ENCODE results near the gene CCNA1. TPM values are rescaled to one million over a fixed set of nuclear protein-coding genes. Genes with fewer than 3 reads are reported as not detected.

The CCNA1 gene
- total and polyA plus RNA-seq, 8 donors, result 0.12 to 0.19 TPM; not detected in 6

- ATAC-seq (no peak), FAIRE-seq (no peak), DNase-seq (no peak)
- TF ChIP-seq, protein P1, sequence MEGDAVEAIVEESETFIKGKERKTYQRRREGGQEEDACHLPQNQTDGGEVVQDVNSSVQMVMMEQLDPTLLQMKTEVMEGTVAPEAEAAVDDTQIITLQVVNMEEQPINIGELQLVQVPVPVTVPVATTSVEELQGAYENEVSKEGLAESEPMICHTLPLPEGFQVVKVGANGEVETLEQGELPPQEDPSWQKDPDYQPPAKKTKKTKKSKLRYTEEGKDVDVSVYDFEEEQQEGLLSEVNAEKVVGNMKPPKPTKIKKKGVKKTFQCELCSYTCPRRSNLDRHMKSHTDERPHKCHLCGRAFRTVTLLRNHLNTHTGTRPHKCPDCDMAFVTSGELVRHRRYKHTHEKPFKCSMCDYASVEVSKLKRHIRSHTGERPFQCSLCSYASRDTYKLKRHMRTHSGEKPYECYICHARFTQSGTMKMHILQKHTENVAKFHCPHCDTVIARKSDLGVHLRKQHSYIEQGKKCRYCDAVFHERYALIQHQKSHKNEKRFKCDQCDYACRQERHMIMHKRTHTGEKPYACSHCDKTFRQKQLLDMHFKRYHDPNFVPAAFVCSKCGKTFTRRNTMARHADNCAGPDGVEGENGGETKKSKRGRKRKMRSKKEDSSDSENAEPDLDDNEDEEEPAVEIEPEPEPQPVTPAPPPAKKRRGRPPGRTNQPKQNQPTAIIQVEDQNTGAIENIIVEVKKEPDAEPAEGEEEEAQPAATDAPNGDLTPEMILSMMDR (IDR thresholded peaks at IDR 0.05), result no peak
- H3K4me1 ChIP-seq, result peaks cover 0 to 8% (median 8%) of the 10 kb centered on the region in 3 donors
- WGBS, 2 donors, result 56 to 70% methylated on average over 1 of the region's 1 CpG
- no peaks in the 10 kb centered on the region for H3K9me3 ChIP-seq
- intact Hi-C loops (cut with DNase I), result no loop called here
- no peaks in the 10 kb centered on the region for H3K36me3 ChIP-seq
- H3K27me3 ChIP-seq, result no peaks in the 10 kb centered on the region
- H3K27ac ChIP-seq, result no peak overlapping the region
- H3K4me3 ChIP-seq, result no peak overlapping the region
These were observed 19.1 kb upstream of the CCNA1 start for GRCh38 chr13:36413161-36413560.

DNA sequence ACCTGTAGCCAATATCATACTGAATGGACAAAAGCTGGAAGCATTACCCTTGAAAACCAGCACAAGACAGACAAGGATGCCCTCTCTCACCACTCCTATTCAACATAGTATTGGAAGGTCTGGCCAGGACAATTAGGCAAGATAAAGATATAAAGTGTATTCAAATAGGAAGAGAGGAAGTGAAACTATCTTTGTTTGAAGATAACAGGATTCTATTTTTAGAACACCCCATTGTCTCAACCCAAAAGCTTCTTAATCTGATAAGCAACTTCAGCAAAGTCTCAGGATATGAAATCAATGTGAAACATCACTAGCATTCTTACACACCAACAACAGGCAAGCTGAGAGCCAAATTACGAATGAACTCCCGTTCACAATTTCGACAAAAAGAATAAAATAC, 17.8 kb upstream of the CCNA1 start:
- H3K36me3 ChIP-seq, result no peaks in the 10 kb centered on the region
- FAIRE-seq, result no peak
- no peaks in the 10 kb centered on the region for H3K9me3 ChIP-seq
- no peak for ATAC-seq
- intact Hi-C loops (cut with DNase I), result no loop called here
- no peak overlapping the region for H3K27ac ChIP-seq
- TF ChIP-seq, protein P1 (IDR thresholded peaks at IDR 0.05), result no peak
- 86 to 95% methylated on average over 3 of the region's 3 CpGs for WGBS, 2 donors
- no peaks in the 10 kb centered on the region for H3K27me3 ChIP-seq
- peaks cover 0 to 8% (median 8%) of the 10 kb centered on the region in 3 donors for H3K4me1 ChIP-seq
- DNase-seq, result no peak
- H3K4me3 ChIP-seq, result no peak overlapping the region

DNA sequence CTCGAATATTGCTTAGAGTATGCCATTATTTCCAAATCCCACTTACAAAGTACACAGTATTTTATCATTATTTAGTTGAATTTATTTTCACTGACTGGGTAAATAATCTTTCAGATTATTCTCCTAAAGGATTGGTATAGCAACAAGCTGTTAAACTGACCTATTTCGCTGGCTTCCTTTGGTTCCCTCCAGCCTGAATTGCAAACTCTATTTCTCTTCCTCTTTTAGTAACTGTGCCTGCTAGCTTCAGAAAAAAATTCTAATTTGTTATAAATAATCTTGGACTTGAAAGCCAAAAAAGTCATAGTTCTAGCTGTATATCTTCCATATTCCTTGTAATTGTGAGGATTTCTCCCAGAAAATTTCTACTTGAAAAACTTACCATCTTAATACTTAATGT, 15.0 kb upstream of the CCNA1 start:
- TF ChIP-seq, protein P1 (IDR thresholded peaks at IDR 0.05), result no peak

DNA sequence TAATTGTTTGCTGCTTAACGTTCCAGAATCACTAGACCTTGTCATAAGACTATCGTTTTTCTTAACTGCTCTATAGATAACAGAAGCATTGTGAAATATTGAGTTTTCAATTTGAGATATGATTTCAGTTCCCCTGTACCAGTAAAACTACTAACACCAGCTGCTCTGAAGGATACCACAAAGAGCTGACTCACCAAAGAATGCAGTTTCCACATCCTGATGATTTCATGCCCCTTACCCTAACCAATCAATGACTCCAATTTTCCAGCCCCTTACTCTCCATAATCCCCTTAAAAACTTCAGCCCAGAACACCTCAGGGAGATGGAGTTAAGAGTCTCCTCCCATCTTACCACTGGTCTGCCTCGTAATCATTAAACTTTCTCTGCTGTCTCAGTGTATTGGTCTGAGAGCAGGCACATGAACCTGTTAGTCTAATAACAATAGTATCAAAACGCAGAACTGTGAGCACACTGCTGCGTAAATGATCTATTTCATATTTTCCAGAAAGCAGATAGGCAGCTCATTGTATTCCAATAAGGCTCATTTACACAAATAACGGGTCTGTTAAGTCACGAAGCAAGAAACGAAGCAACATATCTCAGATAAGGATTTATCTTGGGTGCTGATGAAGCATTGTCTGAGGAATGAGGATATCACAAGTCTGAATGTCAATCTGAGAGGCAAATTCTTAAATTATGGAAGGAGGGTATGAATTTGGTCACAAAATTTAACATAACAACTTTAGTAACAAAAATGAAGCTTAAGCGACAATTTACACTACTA, 14.1 kb upstream of the CCNA1 start:
- Histone ChIP-seq H3K36me3 (no peaks in the 10 kb centered on the region), H3K4me3 (no peak overlapping the region), H3K27ac (no peak overlapping the region), H3K4me1 (peaks cover 0 to 8% (median 8%) of the 10 kb centered on the region in 3 donors), H3K27me3 (no peaks in the 10 kb centered on the region), H3K9me3 (no peaks in the 10 kb centered on the region)
- 17 to 19% methylated on average over 9 of the region's 9 CpGs for WGBS, 2 donors
- TF ChIP-seq, protein P1 (IDR thresholded peaks at IDR 0.05), result no peak
- ATAC-seq (peak; percentile 31 to 74 (median 65)), FAIRE-seq (no peak), DNase-seq (no peak)
- intact Hi-C loops (cut with DNase I), result no loop called here

More for the DNA sequence above, 15.0 kb upstream of the CCNA1 start:
- WGBS, 2 donors, result 24 to 27% methylated on average over 2 of the region's 2 CpGs
- intact Hi-C loops (cut with DNase I), result no loop called here
- peak in 1 of 4 donors; percentile 25 for ATAC-seq
- no peak overlapping the region for H3K4me3 ChIP-seq
- H3K27me3 ChIP-seq, result no peaks in the 10 kb centered on the region
- FAIRE-seq, result no peak
- no peak for DNase-seq
- H3K36me3 ChIP-seq, result no peaks in the 10 kb centered on the region
- no peaks in the 10 kb centered on the region for H3K9me3 ChIP-seq
- no peak overlapping the region for H3K27ac ChIP-seq
- peaks cover 0 to 8% (median 8%) of the 10 kb centered on the region in 3 donors for H3K4me1 ChIP-seq

DNA sequence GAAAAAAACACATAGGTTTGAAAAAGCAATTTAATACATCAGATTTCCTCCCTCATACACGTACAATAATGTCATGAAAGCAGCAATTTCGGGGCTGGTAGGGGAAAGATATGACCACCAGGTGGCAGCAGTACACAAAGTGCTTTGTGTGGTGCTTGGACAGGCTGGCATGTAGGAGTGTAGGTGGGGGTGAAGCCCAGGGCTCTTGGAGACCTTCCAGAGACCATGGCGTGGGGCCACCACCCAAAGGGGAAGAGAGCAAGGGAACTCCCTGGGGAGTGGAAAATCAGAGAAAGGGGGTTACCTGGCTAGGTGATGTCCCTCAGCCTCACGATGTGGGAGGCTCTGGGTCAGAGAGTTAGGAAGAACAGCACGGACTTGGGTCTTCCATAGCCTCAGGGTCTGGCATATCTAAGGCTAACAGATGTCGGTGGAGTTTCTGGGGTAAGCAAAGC, 11.8 kb upstream of the CCNA1 start:
- Histone ChIP-seq H3K27me3 (no peaks in the 10 kb centered on the region), H3K36me3 (no peaks in the 10 kb centered on the region), H3K9me3 (no peaks in the 10 kb centered on the region), H3K4me1 (peaks cover 0 to 8% (median 8%) of the 10 kb centered on the region in 3 donors), H3K27ac (no peak overlapping the region), H3K4me3 (no peak overlapping the region)
- WGBS, 2 donors, result 25 to 34% methylated on average over 6 of the region's 6 CpGs
- DNase-seq (peak; percentile 43 to 76 (median 68)), FAIRE-seq (peak; percentile 41), ATAC-seq (peak; percentile 82 to 94 (median 92))
- intact Hi-C loops (cut with DNase I), result loop anchor here in 2 of 3 donors (10.0 kb wide), 2 partner anchors 304 to 314 kb away; no protein-coding TSS in a partner anchor
- TF ChIP-seq, protein P1 (IDR thresholded peaks at IDR 0.05), result peak; percentile 59 to 82 (median 68)

Data from pancreas (tissue), 10 donors.